Glutamatergic neuron (in vitro differentiated cells): ENCODE measurements around the gene HSD17B8. TPM values are rescaled to one million over a fixed set of nuclear protein-coding genes. Genes with fewer than 3 reads are reported as not detected.

Experiments
- DNase-seq: peaks from one replicate; pipeline ENCODE4 v3.0.0; 2022
- H3K27ac Mint-ChIP-seq: one replicate; pipeline ENCODE4 v1.8.0; 2020; ENCODE audit warnings: mild to moderate bottlenecking, mixed read lengths, inconsistent platforms; ENCODE audit not compliant: unreplicated experiment
- H3K27me3 Mint-ChIP-seq: one replicate; pipeline ENCODE4 v1.8.0; 2020; ENCODE audit warnings: mild to moderate bottlenecking, moderate library complexity, mixed read lengths, inconsistent platforms; ENCODE audit not compliant: unreplicated experiment
- H3K36me3 Mint-ChIP-seq: one replicate; pipeline ENCODE4 v1.8.0; 2020; ENCODE audit warnings: mild to moderate bottlenecking, mixed read lengths, inconsistent platforms; ENCODE audit not compliant: unreplicated experiment
- H3K4me1 Mint-ChIP-seq: one replicate; pipeline ENCODE4 v1.8.0; 2020; ENCODE audit warnings: mild to moderate bottlenecking, low read depth, mixed read lengths, inconsistent platforms; ENCODE audit not compliant: unreplicated experiment
- H3K4me3 Mint-ChIP-seq: one replicate; pipeline ENCODE4 v1.8.0; 2020; ENCODE audit warnings: mild to moderate bottlenecking, mixed read lengths, inconsistent platforms; ENCODE audit not compliant: unreplicated experiment
- H3K9me3 Mint-ChIP-seq: one replicate; pipeline ENCODE4 v1.8.0; 2020; ENCODE audit warnings: mild to moderate bottlenecking, moderate library complexity, mixed read lengths, inconsistent platforms; ENCODE audit not compliant: unreplicated experiment
- CTCF ChIP-seq: fragments of 200-600 bp; sonication (generic); IDR thresholded peaks from one replicate; pipeline ENCODE4 v1.5.0; 2021; ENCODE audit not compliant: partially characterized antibody, unreplicated experiment
- long read RNA-seq: library from polyadenylated mRNA; unstranded; transcript quantifications from one replicate; pipeline ENCODE4 v2.0.0, GENCODE V29; 2020; ENCODE audit not compliant: unreplicated experiment
- total RNA-seq: library from RNA; stranded (reverse); fragmentation: NEBNext Ultra II Directional; extraction: Animal tissue kit (Norgen Biotek cat#: 25700); gene quantifications from one replicate; pipeline ENCODE4 v1.2.1, GENCODE V29; 2021; ENCODE audit not compliant: unreplicated experiment

The HSD17B8 gene
- total RNA-seq, result 4.6 TPM
- long read RNA-seq, partial matches to known transcripts, result 1 of 1 reads
- long read RNA-seq, other reads (novel, unspliced or antisense), result 0 of 1 reads

GRCh38 chr6:33204415-33205190 is at the start of gene HSD17B8:
HSD17B8 (plus strand) TSS chr6:33204655; CDS start chr6:33204669, 14 bp downstream.
- TF ChIP-seq CTCF, result no peak
- Mint-ChIP-seq H3K27me3 (peaks cover 24% of the 10 kb centered on the region), H3K9me3 (peaks cover 12% of the 10 kb centered on the region), H3K27ac (peak within 1 kb of the TSS; percentile 90), H3K36me3 (no peaks in the 10 kb centered on the region), H3K4me1 (peaks cover 24% of the 10 kb centered on the region), H3K4me3 (peak within 1 kb of the TSS; percentile 99)
- DNase-seq, result peak; percentile 99

GRCh38 chr6:33156561-33156960 is 47.9 kb upstream of the HSD17B8 start:
- Mint-ChIP-seq H3K9me3 (peaks cover 7% of the 10 kb centered on the region), H3K27me3 (no peaks in the 10 kb centered on the region), H3K4me3 (no peak overlapping the region), H3K27ac (no peak overlapping the region), H3K36me3 (peaks cover 11% of the 10 kb centered on the region), H3K4me1 (no peaks in the 10 kb centered on the region)
- DNase-seq, result no peak
- no peak for TF ChIP-seq CTCF

GRCh38 chr6:33156964-33157363 is 47.5 kb upstream of the HSD17B8 start:
- Mint-ChIP-seq H3K27ac (no peak overlapping the region), H3K27me3 (peaks cover 1% of the 10 kb centered on the region), H3K9me3 (peaks cover 5% of the 10 kb centered on the region), H3K36me3 (peaks cover 7% of the 10 kb centered on the region), H3K4me1 (no peaks in the 10 kb centered on the region), H3K4me3 (no peak overlapping the region)
- TF ChIP-seq CTCF, result no peak
- no peak for DNase-seq

- no peak for TF ChIP-seq CTCF
- peaks cover 6% of the 10 kb centered on the region for H3K27me3 Mint-ChIP-seq
- H3K9me3 Mint-ChIP-seq, result peaks cover 6% of the 10 kb centered on the region
- no peaks in the 10 kb centered on the region for H3K4me1 Mint-ChIP-seq
- no peaks in the 10 kb centered on the region for H3K36me3 Mint-ChIP-seq
- H3K4me3 Mint-ChIP-seq, result no peak overlapping the region
- no peak for DNase-seq
- H3K27ac Mint-ChIP-seq, result no peak overlapping the region
These were observed 44.4 kb upstream of the HSD17B8 start for GRCh38 chr6:33160096-33160495.

GRCh38 chr6:33160728-33161344 is 43.6 kb upstream of the HSD17B8 start:
- TF ChIP-seq CTCF, result no peak
- Mint-ChIP-seq H3K9me3 (peaks cover 6% of the 10 kb centered on the region), H3K27ac (no peak overlapping the region), H3K36me3 (no peaks in the 10 kb centered on the region), H3K27me3 (peaks cover 9% of the 10 kb centered on the region), H3K4me1 (no peaks in the 10 kb centered on the region), H3K4me3 (peak overlapping the region; percentile 34)
- no peak for DNase-seq
